A172 (cell line): ENCODE measurements around the gene TDRD9. TPM values are rescaled to one million over a fixed set of nuclear protein-coding genes. Genes with fewer than 3 reads are reported as not detected.

ENCODE experiments used
- DNase-seq: peaks from one replicate; pipeline ENCODE4 v3.0.0-alpha.2; 2015; ENCODE audit warnings: low spot score
- total RNA-seq: library from RNA; depleted of rRNA; stranded (reverse); fragments of >200 nt; shearing (Covaris generic); gene quantifications from 2 replicates; pipeline ENCODE4 v1.2.3, GENCODE V29; 2014

The TDRD9 gene
- total RNA-seq, 1 experiment from 2014 or later: not detected

GRCh38 chr14:104031384-104031783 lies 103.1 kb downstream of the TDRD9 start:
- DNase-seq: no peak

GRCh38 chr14:104034976-104035699 lies 106.9 kb downstream of the TDRD9 start:
- no peak for DNase-seq

GRCh38 chr14:104036212-104036611 lies 108.0 kb downstream of the TDRD9 start:
- no peak for DNase-seq

GRCh38 chr14:104037074-104037473 lies 108.8 kb downstream of the TDRD9 start:
- no peak for DNase-seq

GRCh38 chr14:104037903-104038302 lies 109.6 kb downstream of the TDRD9 start:
- DNase-seq: no peak

- DNase-seq: no peak
These were observed 111.0 kb downstream of the TDRD9 start for GRCh38 chr14:104039214-104039613.

GRCh38 chr14:104040539-104040938 lies 112.3 kb downstream of the TDRD9 start:
- DNase-seq: no peak

GRCh38 chr14:104041430-104042104 lies 113.3 kb downstream of the TDRD9 start:
- no peak for DNase-seq

- no peak for DNase-seq
These were observed 115.8 kb downstream of the TDRD9 start for GRCh38 chr14:104044016-104044415.

- DNase-seq: no peak
These were observed 119.5 kb downstream of the TDRD9 start for GRCh38 chr14:104047761-104048160.

GRCh38 chr14:104048758-104049507 lies 120.7 kb downstream of the TDRD9 start:
- DNase-seq: no peak

GRCh38 chr14:104049576-104050240 lies 121.5 kb downstream of the TDRD9 start:
- no peak for DNase-seq

- no peak for DNase-seq
These were observed 123.0 kb downstream of the TDRD9 start for GRCh38 chr14:104051092-104051813.

- DNase-seq: no peak
These were observed 126.1 kb downstream of the TDRD9 start for GRCh38 chr14:104054222-104054905.

GRCh38 chr14:104062281-104062680 lies 134.0 kb downstream of the TDRD9 start:
- no peak for DNase-seq

GRCh38 chr14:104064003-104064402 lies 135.7 kb downstream of the TDRD9 start:
- no peak for DNase-seq

- DNase-seq: no peak
These were observed 138.0 kb downstream of the TDRD9 start for GRCh38 chr14:104066279-104066678.

GRCh38 chr14:104066719-104067295 lies 138.6 kb downstream of the TDRD9 start:
- DNase-seq: no peak

GRCh38 chr14:104069541-104069940 lies 141.3 kb downstream of the TDRD9 start:
- no peak for DNase-seq

GRCh38 chr14:104072586-104072985 lies 144.3 kb downstream of the TDRD9 start:
- peak; percentile 28 for DNase-seq
